SJCRH30 (cell line): ENCODE data around the gene NEUROD4. TPM values are rescaled to one million over a fixed set of nuclear protein-coding genes. Genes with fewer than 3 reads are reported as not detected.
"Not testable (repeated sequence)": the region's sequence is repeated elsewhere in the genome, so short reads cannot be mapped to it uniquely, and the experiment has no call there.

ENCODE experiments used
- DNase-seq, 2 experiments: peaks; one replicate each; pipeline ENCODE4 v3.0.0-alpha.2; 2015 to 2020
- H3K27ac ChIP-seq: fragments of 250-450 bp; sonication (Bioruptor Pico); 2 replicates; pipeline ENCODE4 v1.5.1; 2020; ENCODE audit warnings: mild to moderate bottlenecking, moderate library complexity
- H3K27me3 ChIP-seq: fragments of 250-450 bp; sonication (Bioruptor Pico); 2 replicates; pipeline ENCODE4 v1.5.1; 2020; ENCODE audit warnings: mild to moderate bottlenecking, moderate library complexity
- H3K36me3 ChIP-seq: fragments of 250-450 bp; sonication (Bioruptor Pico); 2 replicates; pipeline ENCODE4 v1.5.1; 2020; ENCODE audit warnings: mild to moderate bottlenecking, moderate library complexity
- H3K4me1 ChIP-seq: fragments of 250-450 bp; sonication (Bioruptor Pico); 2 replicates; pipeline ENCODE4 v1.5.1; 2020; ENCODE audit warnings: mild to moderate bottlenecking, moderate library complexity
- H3K4me3 ChIP-seq: fragments of 250-450 bp; sonication (Bioruptor Pico); 2 replicates; pipeline ENCODE4 v1.5.1; 2020; ENCODE audit warnings: mild to moderate bottlenecking, moderate library complexity
- H3K9me3 ChIP-seq: fragments of 250-450 bp; sonication (Bioruptor Pico); replicated peaks from 2 replicates; pipeline ENCODE4 v1.5.1; 2020; ENCODE audit warnings: mild to moderate bottlenecking, moderate library complexity
- total RNA-seq: library from RNA; depleted of rRNA; stranded (reverse); fragments of >200 nt; shearing (Covaris generic); gene quantifications from 2 replicates; pipeline ENCODE4 v1.2.3, GENCODE V29; 2014; rRNA removed

The NEUROD4 gene, protein sequence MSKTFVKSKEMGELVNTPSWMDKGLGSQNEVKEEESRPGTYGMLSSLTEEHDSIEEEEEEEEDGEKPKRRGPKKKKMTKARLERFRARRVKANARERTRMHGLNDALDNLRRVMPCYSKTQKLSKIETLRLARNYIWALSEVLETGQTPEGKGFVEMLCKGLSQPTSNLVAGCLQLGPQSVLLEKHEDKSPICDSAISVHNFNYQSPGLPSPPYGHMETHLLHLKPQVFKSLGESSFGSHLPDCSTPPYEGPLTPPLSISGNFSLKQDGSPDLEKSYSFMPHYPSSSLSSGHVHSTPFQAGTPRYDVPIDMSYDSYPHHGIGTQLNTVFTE
- total RNA-seq: not detected in 2 replicates

DNA sequence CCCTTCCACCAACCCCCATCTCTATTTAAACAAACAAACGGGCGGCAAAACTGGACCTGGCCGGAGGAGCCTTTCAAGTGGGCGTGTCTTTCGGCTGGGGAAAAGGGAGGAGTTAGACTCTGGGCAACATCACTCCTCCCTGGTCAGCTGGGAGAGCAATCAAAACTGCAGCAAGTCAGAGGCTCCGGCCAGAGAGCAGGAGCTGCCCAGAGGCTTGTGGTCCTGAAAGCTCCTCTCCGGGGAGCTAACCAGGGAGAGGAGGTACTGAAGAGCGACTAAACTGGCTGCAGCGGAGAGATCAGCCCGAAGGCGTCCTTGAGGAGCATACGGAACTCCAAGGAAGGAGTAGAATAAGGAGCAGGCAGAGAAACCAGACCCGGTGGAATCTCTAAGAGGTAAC, at the start of gene NEUROD4:
TSS of gene NEUROD4 (plus strand) at position 191 of the 400 bp plus-strand sequence. CDS start 6,466 bp downstream, outside the sequence.
- Histone ChIP-seq H3K27ac (no peak within 1 kb of the TSS), H3K27me3 (no peaks in the 10 kb centered on the region), H3K9me3 (no peaks in the 10 kb centered on the region), H3K4me1 (no peaks in the 10 kb centered on the region), H3K4me3 (no peak within 1 kb of the TSS), H3K36me3 (no peaks in the 10 kb centered on the region)
- DNase-seq: peak; percentile 33 to 47

GRCh38 chr12:54970741-54971140, 49.0 kb upstream of the NEUROD4 start:
- Histone ChIP-seq H3K9me3 (no peaks in the 10 kb centered on the region), H3K27ac (no peak overlapping the region), H3K36me3 (no peaks in the 10 kb centered on the region), H3K4me1 (no peaks in the 10 kb centered on the region), H3K27me3 (no peaks in the 10 kb centered on the region), H3K4me3 (no peak overlapping the region)
- DNase-seq: no peak

DNA sequence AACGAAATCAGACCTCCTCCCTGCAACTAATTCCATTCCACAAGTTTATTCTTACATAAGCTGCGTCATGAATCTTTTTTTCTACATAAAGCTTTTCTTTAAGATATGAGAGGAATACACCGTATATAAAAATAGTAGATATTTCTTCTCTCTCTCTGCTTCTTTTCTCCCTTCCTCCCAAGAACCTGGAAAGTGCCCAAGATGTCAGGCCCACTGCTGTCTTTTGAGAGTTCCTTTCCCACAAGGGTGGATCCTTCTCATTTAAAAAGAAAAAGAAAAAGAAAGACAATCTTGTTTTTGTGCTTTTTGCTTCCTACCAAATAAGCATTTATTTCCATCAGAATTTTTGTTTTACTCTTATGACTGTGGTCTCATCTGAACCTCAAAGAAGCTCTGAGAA, 46.2 kb upstream of the NEUROD4 start:
- Histone ChIP-seq H3K27me3 (peaks cover 8% of the 10 kb centered on the region; the same call in 1 of the 2 replicates), H3K4me3 (no peak overlapping the region), H3K27ac (no peak overlapping the region), H3K36me3 (no peaks in the 10 kb centered on the region), H3K9me3 (no peaks in the 10 kb centered on the region), H3K4me1 (no peaks in the 10 kb centered on the region)
- no peak for DNase-seq

DNA sequence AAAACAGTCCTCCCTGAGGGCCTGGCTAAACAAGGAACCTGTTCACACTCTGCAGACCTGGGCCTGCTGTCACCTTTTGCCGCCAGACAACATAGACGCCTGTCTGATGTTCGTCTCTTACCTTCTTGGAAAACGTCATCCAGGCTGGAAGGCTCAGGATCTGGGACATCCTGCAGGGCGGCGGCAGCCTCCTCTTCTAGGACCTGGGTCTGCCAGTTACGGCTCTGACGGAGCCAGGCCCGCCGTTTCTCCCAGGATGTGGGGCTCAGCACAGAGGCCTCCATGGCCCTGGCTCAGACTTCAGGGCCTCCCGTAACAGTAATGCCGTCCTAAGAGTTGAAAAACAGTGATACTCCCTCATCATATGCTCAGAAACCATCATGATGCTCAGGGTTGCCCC, 45.5 kb upstream of the NEUROD4 start:
- Histone ChIP-seq H3K4me3 (no peak overlapping the region), H3K4me1 (no peaks in the 10 kb centered on the region), H3K36me3 (no peaks in the 10 kb centered on the region), H3K27me3 (peaks cover 11% of the 10 kb centered on the region; the same call in 1 of the 2 replicates), H3K9me3 (no peaks in the 10 kb centered on the region), H3K27ac (no peak overlapping the region)
- DNase-seq: no peak

- Histone ChIP-seq H3K9me3 (no peaks in the 10 kb centered on the region), H3K4me3 (no peak overlapping the region), H3K4me1 (no peaks in the 10 kb centered on the region), H3K36me3 (no peaks in the 10 kb centered on the region), H3K27me3 (peaks cover 11% of the 10 kb centered on the region; the same call in 1 of the 2 replicates), H3K27ac (no peak overlapping the region)
- no peak for DNase-seq
Measured at GRCh38 chr12:54975272-54975671, 44.5 kb upstream of the NEUROD4 start.

DNA sequence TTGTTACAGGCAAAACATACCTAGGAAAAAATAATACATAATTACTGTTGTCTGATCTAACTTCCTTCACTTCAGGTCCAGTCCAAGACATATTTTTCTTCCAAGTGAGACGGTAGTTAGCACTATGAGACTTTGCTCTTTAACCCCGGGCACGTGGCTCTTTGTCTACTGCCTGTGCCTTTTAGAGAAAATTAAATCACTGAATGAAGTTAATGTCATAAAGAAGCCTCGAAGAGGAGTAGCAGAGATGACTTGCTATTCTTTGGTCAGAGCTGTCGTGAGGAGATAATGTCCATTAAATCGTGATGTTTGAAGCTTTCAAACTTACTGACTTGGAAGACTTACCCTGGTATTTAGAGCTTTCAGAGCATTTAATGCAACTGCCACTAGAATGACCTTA, 43.9 kb upstream of the NEUROD4 start:
- no peaks in the 10 kb centered on the region for H3K9me3 ChIP-seq
- peaks cover 11% of the 10 kb centered on the region; the same call in 1 of the 2 replicates for H3K27me3 ChIP-seq
- no peaks in the 10 kb centered on the region for H3K36me3 ChIP-seq
- no peaks in the 10 kb centered on the region for H3K4me1 ChIP-seq
- no peak for DNase-seq
- H3K4me3 ChIP-seq: no peak overlapping the region
- H3K27ac ChIP-seq: no peak overlapping the region

- no peak overlapping the region for H3K4me3 ChIP-seq
- H3K4me1 ChIP-seq: no peaks in the 10 kb centered on the region
- peaks cover 11% of the 10 kb centered on the region; the same call in 1 of the 2 replicates for H3K27me3 ChIP-seq
- H3K27ac ChIP-seq: no peak overlapping the region
- H3K9me3 ChIP-seq: no peaks in the 10 kb centered on the region
- no peak for DNase-seq
- no peaks in the 10 kb centered on the region for H3K36me3 ChIP-seq
Measured at GRCh38 chr12:54977155-54977554, 42.6 kb upstream of the NEUROD4 start.

DNA sequence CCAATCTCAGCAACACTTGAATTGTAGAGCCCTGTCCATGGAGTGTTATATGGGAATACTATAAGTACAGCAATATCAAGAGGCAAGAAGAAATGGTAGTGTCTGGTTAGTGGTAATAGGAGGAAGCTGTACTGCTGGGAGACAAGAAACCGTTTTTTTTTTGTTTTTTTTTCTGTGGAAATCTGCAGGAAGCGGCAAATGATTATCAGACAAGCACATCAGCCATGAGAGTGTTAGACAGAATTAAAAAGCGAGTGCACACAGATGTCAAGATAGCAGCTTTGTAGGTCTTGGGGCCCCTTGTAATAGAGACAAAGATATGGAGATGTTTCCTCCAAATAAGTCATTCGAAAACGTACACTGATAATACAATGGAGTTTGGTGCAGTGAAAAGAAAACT, 41.9 kb upstream of the NEUROD4 start:
- Histone ChIP-seq H3K36me3 (no peaks in the 10 kb centered on the region), H3K27ac (no peak overlapping the region), H3K4me3 (no peak overlapping the region), H3K27me3 (peaks cover 11% of the 10 kb centered on the region; the same call in 1 of the 2 replicates), H3K4me1 (no peaks in the 10 kb centered on the region), H3K9me3 (no peaks in the 10 kb centered on the region)
- DNase-seq: no peak

- Histone ChIP-seq H3K36me3 (no peaks in the 10 kb centered on the region), H3K27ac (no peak overlapping the region), H3K4me1 (no peaks in the 10 kb centered on the region), H3K4me3 (no peak overlapping the region), H3K9me3 (no peaks in the 10 kb centered on the region), H3K27me3 (peaks cover 11% of the 10 kb centered on the region; the same call in 1 of the 2 replicates)
- no peak for DNase-seq
Measured at GRCh38 chr12:54980341-54980740, 39.4 kb upstream of the NEUROD4 start.

GRCh38 chr12:54981796-54982195, 38.0 kb upstream of the NEUROD4 start:
- Histone ChIP-seq H3K27ac (no peak overlapping the region), H3K4me3 (no peak overlapping the region), H3K27me3 (peaks cover 11% of the 10 kb centered on the region; the same call in 1 of the 2 replicates), H3K9me3 (no peaks in the 10 kb centered on the region; the same call in 1 of the 2 replicates), H3K36me3 (no peaks in the 10 kb centered on the region), H3K4me1 (no peaks in the 10 kb centered on the region)
- no peak for DNase-seq

- no peaks in the 10 kb centered on the region; the same call in 1 of the 2 replicates for H3K4me1 ChIP-seq
- no peak for DNase-seq
Measured at GRCh38 chr12:54983536-54984101, 36.2 kb upstream of the NEUROD4 start.

GRCh38 chr12:54984658-54985376, 35.0 kb upstream of the NEUROD4 start, which contains the start of gene TESPA1:
TSS of gene TESPA1 (minus strand) at chr12:54984762. CDS start at chr12:54974562, 10,200 bp downstream.
- DNase-seq: no peak
- Histone ChIP-seq H3K4me3 (no peak within 1 kb of the TSS), H3K4me1 (no peaks in the 10 kb centered on the region; the same call in 1 of the 2 replicates), H3K36me3 (no peaks in the 10 kb centered on the region), H3K27me3 (no peaks in the 10 kb centered on the region), H3K27ac (no peak within 1 kb of the TSS), H3K9me3 (no peaks in the 10 kb centered on the region; the same call in 1 of the 2 replicates)

More at GRCh38 chr12:54983536-54984101, 36.2 kb upstream of the NEUROD4 start:
- H3K27me3 ChIP-seq: 0 out of 2 replicates have a peak, but pooled peaks cover 2% of the 10 kb centered on the region
- no peak overlapping the region for H3K4me3 ChIP-seq
- H3K9me3 ChIP-seq: no peaks in the 10 kb centered on the region; the same call in 1 of the 2 replicates
- no peaks in the 10 kb centered on the region for H3K36me3 ChIP-seq
- H3K27ac ChIP-seq: no peak overlapping the region

GRCh38 chr12:54986773-54987172, 33.0 kb upstream of the NEUROD4 start:
- not testable (repeated sequence) for H3K27me3 ChIP-seq, H3K4me1 ChIP-seq, H3K9me3 ChIP-seq, DNase-seq, H3K27ac ChIP-seq, H3K4me3 ChIP-seq, H3K36me3 ChIP-seq

DNA sequence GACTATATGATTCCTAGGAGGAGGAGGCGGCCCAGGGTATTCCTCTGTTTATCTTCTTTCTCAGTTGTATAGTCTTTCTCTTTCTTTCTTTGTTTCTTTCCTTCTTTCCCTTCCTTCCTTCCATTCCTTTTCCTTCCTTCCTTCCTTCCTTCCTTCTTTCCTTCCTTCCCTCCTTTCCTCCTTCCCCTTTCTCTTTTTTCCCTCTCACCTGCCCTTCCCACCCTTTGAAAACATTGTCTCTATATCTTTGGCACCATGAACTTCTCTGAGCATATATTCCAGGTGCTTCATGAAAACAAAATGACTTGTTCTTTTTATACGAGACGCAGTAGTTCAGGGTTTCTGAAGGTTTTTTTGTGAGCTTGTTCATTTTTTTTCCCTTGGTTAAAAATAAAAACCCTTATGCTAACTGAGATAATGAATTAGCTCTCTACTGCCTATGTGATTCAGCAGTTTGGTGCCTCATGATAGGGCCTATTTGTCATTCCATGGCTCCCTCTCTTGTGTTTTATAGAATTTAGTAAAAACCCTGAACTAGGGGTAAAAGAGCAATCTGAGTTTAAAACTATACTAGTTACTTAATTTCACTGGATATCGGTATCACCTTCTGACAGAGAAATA, 32.1 kb upstream of the NEUROD4 start:
- no peaks in the 10 kb centered on the region for H3K36me3 ChIP-seq
- no peak for DNase-seq
- no peaks in the 10 kb centered on the region; the same call in 1 of the 2 replicates for H3K9me3 ChIP-seq
- H3K4me3 ChIP-seq: no peak overlapping the region
- no peaks in the 10 kb centered on the region for H3K27me3 ChIP-seq
- no peaks in the 10 kb centered on the region; the same call in 1 of the 2 replicates for H3K4me1 ChIP-seq
- H3K27ac ChIP-seq: no peak overlapping the region
